Bone marrow (tissue), 2 donors: ENCODE results near the gene DNASE1L1.

Source experiments
- DNase-seq, 2 donors: peaks; one replicate each; lab custom pipeline; 2025; lab: John Stamatoyannopoulos, UW

Gene DNASE1L1

GRCh38 chrX:154409222-154409871 lies at the start of gene DNASE1L1:
Gene DNASE1L1, minus strand, starts transcription at chrX:154409254. Its CDS starts 3,686 bp downstream, at chrX:154405568.
- peak; percentile 54 to 73 for DNase-seq

DNA sequence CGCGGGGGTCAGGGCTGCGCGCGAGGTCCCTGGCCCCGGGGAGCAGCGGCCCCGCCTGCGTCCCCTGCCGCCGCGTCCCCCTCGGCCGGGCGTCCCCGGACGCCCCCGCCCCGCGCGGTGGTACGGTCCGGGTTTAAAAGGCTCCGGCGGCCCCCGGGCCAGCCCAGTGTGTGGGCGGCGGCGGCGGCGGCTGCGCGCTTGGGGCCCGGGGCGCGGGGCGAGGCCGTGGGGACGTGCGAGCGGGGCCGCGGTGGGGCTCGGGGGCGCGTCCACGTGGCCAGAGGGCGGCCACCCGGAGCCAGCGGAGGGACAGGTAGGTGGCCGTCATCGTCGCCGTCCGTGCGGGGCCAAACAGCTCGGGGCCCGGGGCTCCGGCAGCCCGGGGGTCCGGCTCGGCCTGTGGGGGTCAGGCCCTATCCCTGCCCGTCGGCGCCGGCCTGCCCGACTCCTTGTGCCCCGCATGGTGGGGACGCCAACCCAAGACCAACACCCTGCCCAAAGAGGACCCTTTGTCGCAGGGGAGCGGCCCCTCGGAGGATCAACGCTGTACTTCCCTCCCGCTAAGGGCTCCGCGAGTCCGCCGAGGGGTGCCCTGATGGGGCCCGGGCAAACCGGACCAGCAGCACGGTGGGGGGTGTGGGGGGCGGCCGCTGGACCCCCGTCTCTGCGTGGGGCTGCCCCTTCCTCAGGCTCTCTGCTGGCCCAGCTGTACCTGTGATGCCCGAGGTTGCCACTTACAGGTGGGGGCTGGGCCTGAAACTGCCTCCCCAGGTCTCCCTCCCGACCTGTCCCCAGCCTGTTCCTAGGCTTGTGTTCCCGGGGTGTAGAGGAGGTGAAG lies 49.3 kb upstream of the DNASE1L1 start, which contains the start of gene PLXNA3:
TSS of gene PLXNA3 (plus strand) at position 166 of the 838 bp plus-strand sequence. CDS start 1,903 bp downstream, outside the sequence.
- DNase-seq: peak in 1 of 2 donors; percentile 29

DNA sequence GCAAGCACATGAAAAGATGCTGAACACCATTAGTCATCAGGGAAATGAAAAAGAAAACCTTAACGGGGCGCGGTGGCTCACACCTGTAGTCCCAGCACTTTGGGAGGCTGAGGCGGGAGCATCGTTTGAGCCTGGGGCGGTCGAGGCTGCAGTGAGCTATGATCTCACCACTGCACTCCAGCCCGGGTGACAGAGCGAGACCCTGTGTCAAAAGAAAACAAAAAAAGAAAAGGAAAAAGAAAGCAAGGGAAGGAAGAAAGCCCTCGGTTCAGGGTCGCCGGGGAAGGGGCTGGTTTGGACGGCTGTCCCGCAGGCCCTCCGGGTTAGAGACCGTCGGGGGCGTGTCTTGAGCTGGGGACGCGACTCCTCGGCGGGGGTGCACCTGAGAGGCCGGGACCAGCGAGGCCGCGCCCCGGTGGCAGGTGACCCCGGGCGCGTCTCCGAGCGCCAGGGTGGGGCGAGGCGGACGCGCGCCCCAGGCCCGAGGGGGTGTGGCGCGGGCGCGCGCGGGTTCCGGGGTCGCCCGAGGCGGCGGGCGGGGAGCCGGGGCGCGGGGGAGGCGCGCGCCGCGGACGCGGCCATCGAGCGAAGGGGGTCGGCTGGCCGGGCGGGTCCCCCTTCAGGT lies 48.5 kb upstream of the DNASE1L1 start:
- peak in 1 of 2 donors; percentile 29 for DNase-seq

- DNase-seq: no peak
These were observed 43.8 kb upstream of the DNASE1L1 start for GRCh38 chrX:154452823-154453222.

- no peak for DNase-seq
These were observed 41.3 kb upstream of the DNASE1L1 start for GRCh38 chrX:154450312-154450711.

GRCh38 chrX:154449618-154450017 lies 40.6 kb upstream of the DNASE1L1 start:
- no peak for DNase-seq

DNA sequence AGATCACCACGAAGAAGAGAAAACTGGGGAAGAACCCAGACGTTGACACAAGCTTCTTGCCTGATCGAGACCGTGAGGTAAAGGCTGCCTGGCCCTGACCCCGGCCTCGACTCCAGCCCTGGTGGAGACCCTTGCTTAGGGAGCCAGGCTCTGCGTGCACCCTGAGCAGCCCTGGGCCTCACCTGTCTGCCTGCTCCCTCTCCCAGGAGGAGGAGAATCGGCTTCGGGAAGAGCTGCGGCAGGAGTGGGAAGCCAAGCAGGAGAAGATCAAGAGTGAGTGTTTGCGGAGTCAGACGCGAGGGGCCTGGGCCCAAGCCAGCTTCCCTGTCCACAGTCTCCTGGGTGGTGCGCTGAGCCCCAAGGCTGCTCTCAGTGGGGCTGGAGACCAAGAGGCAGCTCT lies 39.4 kb upstream of the DNASE1L1 start:
- DNase-seq: no peak

- DNase-seq: no peak
These were observed 37.4 kb upstream of the DNASE1L1 start for GRCh38 chrX:154446430-154446829.

- no peak for DNase-seq
These were observed 36.7 kb upstream of the DNASE1L1 start for GRCh38 chrX:154445776-154446175.

GRCh38 chrX:154444755-154445246 lies 35.7 kb upstream of the DNASE1L1 start:
- no peak for DNase-seq

DNA sequence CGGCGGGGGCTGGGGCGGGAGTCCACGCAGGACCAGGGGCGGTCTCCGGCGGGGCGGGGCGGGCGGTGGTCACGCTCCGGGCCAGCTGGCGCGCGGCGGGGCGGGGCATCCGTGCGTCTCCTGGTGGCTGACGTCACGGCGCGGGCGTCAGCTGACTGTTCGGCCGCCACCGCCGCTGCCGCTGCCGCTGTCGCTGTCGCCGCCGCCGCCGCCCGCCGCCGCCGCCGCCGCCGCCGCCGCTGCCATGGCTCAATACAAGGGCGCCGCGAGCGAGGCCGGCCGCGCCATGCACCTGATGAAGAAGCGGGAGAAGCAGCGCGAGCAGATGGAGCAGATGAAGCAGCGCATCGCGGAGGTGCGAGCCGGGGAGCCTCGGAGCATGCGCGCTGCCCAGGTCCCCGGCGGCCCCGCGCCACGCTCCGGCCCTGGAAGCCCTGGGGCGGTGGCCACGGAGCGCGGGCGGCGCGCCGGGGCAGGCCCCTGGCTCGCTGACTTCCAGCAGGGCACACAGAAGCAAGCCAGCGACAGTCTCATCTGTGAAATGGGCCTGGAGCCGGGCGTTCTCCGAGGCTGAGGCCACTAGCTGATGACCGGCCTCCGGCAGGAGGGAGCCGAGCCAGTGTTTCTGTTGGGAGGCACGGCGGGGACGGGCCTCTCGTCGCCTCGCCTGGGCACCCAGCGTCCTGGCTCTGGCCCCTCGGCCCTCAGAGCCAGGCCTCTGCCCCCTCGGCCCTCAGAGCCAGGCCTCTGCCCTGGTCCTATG lies 35.1 kb upstream of the DNASE1L1 start, which contains the start of gene FAM50A:
TSS of gene FAM50A (plus strand) at position 150 of the 763 bp plus-strand sequence. CDS start at position 245, 95 bp downstream.
- DNase-seq: peak in 1 of 2 donors; percentile 44

DNA sequence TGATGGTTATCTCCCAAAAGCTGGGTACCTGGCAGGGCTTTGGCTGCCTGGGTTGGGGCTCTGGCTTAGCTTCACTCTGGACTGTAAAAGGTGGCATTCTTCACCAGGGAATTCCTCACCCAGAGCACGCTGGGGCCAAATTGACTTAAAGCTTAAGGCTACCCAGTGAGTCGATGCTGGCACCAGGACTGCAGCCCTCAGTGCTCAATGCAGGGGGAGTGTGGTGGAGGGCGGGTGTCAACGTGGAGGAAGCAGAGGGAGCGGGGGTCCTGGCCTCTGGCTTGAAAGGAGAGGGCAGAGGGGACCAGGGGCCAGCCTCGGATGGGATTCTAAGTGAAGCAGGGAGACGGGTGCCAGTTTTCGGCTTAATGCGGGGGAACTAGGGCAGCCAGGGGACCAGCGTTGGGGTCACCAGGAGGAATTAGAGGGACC lies 34.4 kb upstream of the DNASE1L1 start:
- no peak for DNase-seq

GRCh38 chrX:154441984-154442707 lies 33.1 kb upstream of the DNASE1L1 start:
- DNase-seq: no peak

DNA sequence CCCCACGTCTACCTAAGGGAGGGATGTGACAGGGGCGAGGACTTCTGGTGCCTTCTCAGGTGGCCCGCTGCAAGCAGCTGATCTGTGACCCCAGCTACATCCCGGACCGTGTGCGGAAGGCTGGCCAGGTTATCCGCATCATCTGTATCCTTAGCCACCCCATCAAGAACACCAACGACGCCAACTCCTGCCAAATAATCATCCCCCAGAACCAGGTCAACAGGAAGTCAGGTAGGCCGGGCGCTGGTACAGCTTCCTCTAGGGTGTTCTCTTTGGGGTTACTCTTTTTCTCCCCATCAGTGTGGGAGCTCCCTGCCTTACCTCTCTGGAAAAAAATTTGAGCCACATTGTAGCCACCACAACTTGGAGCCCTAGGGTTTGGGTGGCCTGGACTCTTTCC lies 32.5 kb upstream of the DNASE1L1 start:
- no peak for DNase-seq

- DNase-seq: no peak
These were observed 31.7 kb upstream of the DNASE1L1 start for GRCh38 chrX:154440623-154441357.

DNA sequence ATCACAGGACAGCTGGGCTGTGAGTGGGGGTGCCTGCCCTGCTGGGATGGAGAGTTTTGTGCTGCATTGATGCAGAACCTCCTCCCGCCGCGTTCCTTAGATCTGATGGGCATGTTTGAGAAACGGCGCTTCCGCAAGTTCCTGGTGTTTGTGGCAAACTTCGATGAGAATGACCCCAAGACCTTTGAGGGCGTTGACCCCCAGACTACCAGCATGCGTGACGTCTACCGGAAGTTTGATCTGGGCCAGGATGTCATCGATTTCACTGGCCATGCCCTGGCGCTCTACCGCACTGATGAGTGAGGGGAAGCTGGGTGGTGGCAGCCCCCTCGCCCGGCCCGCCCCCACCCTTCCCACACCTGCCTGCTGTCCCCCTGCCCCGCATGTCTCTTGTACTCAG lies 30.8 kb upstream of the DNASE1L1 start:
- no peak for DNase-seq

DNA sequence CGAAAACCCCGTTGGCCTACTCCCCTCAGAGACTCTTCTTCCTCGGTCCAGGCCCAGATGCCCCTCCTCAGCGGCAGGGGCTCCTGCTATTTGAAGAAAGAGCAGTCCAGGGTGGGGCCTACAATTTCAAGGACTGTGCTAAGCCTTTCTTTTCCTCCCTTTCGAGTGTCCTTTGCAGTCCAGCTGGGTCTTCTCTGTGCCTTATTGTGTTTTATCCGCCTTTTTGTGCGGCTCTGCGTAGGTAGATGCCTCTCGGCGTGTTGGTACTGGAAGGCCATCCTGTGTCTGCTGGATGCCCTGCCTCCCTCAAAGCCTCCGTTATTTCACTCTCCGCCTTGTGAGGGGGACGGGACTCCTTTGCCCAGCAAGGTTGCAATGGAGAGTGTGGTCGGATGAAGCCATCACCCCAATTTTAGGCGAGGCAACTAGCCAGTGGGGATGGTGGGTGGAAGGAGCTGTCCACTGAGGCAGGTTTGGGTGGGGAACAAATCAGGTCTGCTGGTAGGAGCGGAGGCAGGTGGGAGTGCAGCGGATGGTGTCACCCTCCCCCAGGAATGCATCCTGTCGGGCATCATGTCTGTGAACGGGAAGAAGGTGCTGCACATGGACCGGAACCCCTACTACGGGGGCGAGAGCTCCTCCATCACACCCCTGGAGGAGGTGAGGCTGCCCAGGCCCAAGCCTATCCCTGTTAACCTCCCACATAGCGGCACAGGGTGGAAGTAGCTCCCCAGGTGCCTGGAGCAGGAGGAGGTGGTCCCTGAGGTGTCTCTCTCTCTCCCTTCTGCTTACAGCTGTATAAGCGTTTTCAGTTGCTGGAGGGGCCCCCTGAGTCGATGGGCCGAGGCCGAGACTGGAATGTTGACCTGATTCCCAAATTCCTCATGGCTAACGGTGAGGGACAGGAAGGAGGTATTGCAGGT lies 29.2 kb upstream of the DNASE1L1 start:
- no peak for DNase-seq

- DNase-seq: peak in 1 of 2 donors; percentile 33
These were observed 28.1 kb upstream of the DNASE1L1 start, which contains the start of gene GDI1 for GRCh38 chrX:154436983-154437752. Gene GDI1, plus strand, starts transcription at chrX:154437154. Its CDS starts 101 bp downstream, at chrX:154437255.
